KMS-11 (cell line): Measurements from ENCODE around the gene NUB1.

Source experiments
- H2AFZ ChIP-seq: fragments of 200-600 bp; sonication (generic); 2 replicates; pipeline ENCODE4 v1.6.1; 2016; ENCODE audit warnings: antibody characterized with exemption, mixed run types, low read depth
- H3K27ac ChIP-seq: fragments of 200-600 bp; sonication (generic); 2 replicates; pipeline ENCODE4 v1.6.1; 2016; ENCODE audit warnings: mild to moderate bottlenecking, mixed run types
- H3K27me3 ChIP-seq: fragments of 200-600 bp; sonication (generic); 2 replicates; pipeline ENCODE4 v1.6.1; 2017; ENCODE audit warnings: mild to moderate bottlenecking, low read depth, mixed run types, moderate library complexity; ENCODE audit not compliant: insufficient read depth
- H3K36me3 ChIP-seq: fragments of 200-600 bp; sonication (generic); 2 replicates; pipeline ENCODE4 v1.6.1; 2017; ENCODE audit warnings: mild to moderate bottlenecking, mixed run types; ENCODE audit not compliant: insufficient read depth
- H3K4me1 ChIP-seq: fragments of 200-600 bp; sonication (generic); 2 replicates; pipeline ENCODE4 v1.6.1; 2016; ENCODE audit warnings: mild to moderate bottlenecking, low read depth, mixed run types; ENCODE audit not compliant: poor library complexity, severe bottlenecking
- H3K4me2 ChIP-seq: fragments of 200-600 bp; sonication (generic); 2 replicates; pipeline ENCODE4 v1.7.0; 2016; ENCODE audit warnings: mild to moderate bottlenecking, mixed run types
- H3K4me3 ChIP-seq: fragments of 200-600 bp; sonication (generic); IDR thresholded peaks from 2 replicates; pipeline ENCODE4 v1.6.1; 2017; ENCODE audit warnings: low read depth, low read length, mixed read lengths; ENCODE audit not compliant: insufficient read depth
- H3K79me2 ChIP-seq: fragments of 200-600 bp; sonication (generic); 2 replicates; pipeline ENCODE4 v1.6.1; 2016; ENCODE audit warnings: low read depth, mixed run types; ENCODE audit not compliant: insufficient read depth
- H3K9ac ChIP-seq: fragments of 200-600 bp; sonication (generic); 2 replicates; pipeline ENCODE4 v1.6.1; 2016; ENCODE audit warnings: mild to moderate bottlenecking, mixed run types
- H4K20me1 ChIP-seq: fragments of 200-600 bp; sonication (generic); 2 replicates; pipeline ENCODE4 v1.6.1; 2016; ENCODE audit warnings: mild to moderate bottlenecking, mixed run types; ENCODE audit not compliant: insufficient read depth
- CTCF ChIP-seq: fragments of 200-600 bp; sonication (generic); conservative IDR thresholded peaks from 2 replicates; pipeline ENCODE4 v1.6.1; 2017; ENCODE audit warnings: low read depth, mild to moderate bottlenecking, antibody characterized with exemption, low read length, moderate library complexity, mixed read lengths

The NUB1 gene

GRCh38 chr7:151415375-151416105 is 73.9 kb downstream of the NUB1 start:
- Histone ChIP-seq H3K27ac (no peak overlapping the region), H2AFZ (no peak overlapping the region), H3K4me2 (no peak overlapping the region), H3K36me3 (no peaks in the 10 kb centered on the region), H3K79me2 (no peaks in the 10 kb centered on the region), H4K20me1 (no peaks in the 10 kb centered on the region), H3K9ac (no peak overlapping the region), H3K27me3 (no peaks in the 10 kb centered on the region), H3K4me3 (no peak overlapping the region), H3K4me1 (no peaks in the 10 kb centered on the region)
- no peak for TF ChIP-seq CTCF

- Histone ChIP-seq H3K4me3 (no peak overlapping the region), H2AFZ (no peak overlapping the region), H3K27me3 (no peaks in the 10 kb centered on the region), H3K36me3 (no peaks in the 10 kb centered on the region), H3K79me2 (no peaks in the 10 kb centered on the region), H3K4me2 (no peak overlapping the region), H3K27ac (no peak overlapping the region), H3K4me1 (no peaks in the 10 kb centered on the region), H4K20me1 (no peaks in the 10 kb centered on the region), H3K9ac (no peak overlapping the region)
- no peak for TF ChIP-seq CTCF
These were observed 74.7 kb downstream of the NUB1 start for GRCh38 chr7:151416112-151416940.

- Histone ChIP-seq H4K20me1 (no peaks in the 10 kb centered on the region), H3K79me2 (no peaks in the 10 kb centered on the region)
- TF ChIP-seq CTCF, result no peak
These were observed 75.3 kb downstream of the NUB1 start for GRCh38 chr7:151416941-151417315.

GRCh38 chr7:151420144-151420543 is 78.5 kb downstream of the NUB1 start:
- Histone ChIP-seq H3K4me1 (no peaks in the 10 kb centered on the region), H3K4me3 (no peak overlapping the region), H4K20me1 (no peaks in the 10 kb centered on the region), H3K9ac (no peak overlapping the region), H3K27ac (no peak overlapping the region), H2AFZ (no peak overlapping the region), H3K36me3 (no peaks in the 10 kb centered on the region), H3K79me2 (no peaks in the 10 kb centered on the region), H3K4me2 (no peak overlapping the region), H3K27me3 (no peaks in the 10 kb centered on the region)
- no peak for TF ChIP-seq CTCF

More at GRCh38 chr7:151416941-151417315, 75.3 kb downstream of the NUB1 start:
- H3K36me3 ChIP-seq, result no peaks in the 10 kb centered on the region
- no peaks in the 10 kb centered on the region for H3K27me3 ChIP-seq
- no peak overlapping the region for H3K27ac ChIP-seq
- H3K4me3 ChIP-seq, result no peak overlapping the region
- no peak overlapping the region for H3K4me2 ChIP-seq
- H3K9ac ChIP-seq, result no peak overlapping the region
- H2AFZ ChIP-seq, result no peak overlapping the region
- H3K4me1 ChIP-seq, result no peaks in the 10 kb centered on the region
